NT2/D1 (cell line): ENCODE data around the gene SEC61A1.

ENCODE experiments used
- DNase-seq: peaks from one replicate; pipeline ENCODE4 v3.0.0-alpha.2; 2011; ENCODE audit warnings: low read depth, low spot score
- H3K27me3 ChIP-seq: 2 replicates; pipeline ENCODE4 v1.6.0; 2011; ENCODE audit warnings: mild to moderate bottlenecking; ENCODE audit not compliant: insufficient read length, insufficient read depth
- H3K36me3 ChIP-seq: 2 replicates; pipeline ENCODE4 v1.6.1; 2011; ENCODE audit warnings: mild to moderate bottlenecking, low read length, mixed read lengths; ENCODE audit not compliant: insufficient read depth, insufficient read length
- H3K4me1 ChIP-seq: 2 replicates; pipeline ENCODE4 v1.5.1; 2011; ENCODE audit not compliant: insufficient read depth, insufficient read length
- H3K4me3 ChIP-seq: 2 replicates; pipeline ENCODE4 v1.5.1; 2011; ENCODE audit warnings: low read depth; ENCODE audit not compliant: insufficient read length
- H3K9ac ChIP-seq: 2 replicates; pipeline ENCODE4 v1.6.0; 2011; ENCODE audit warnings: low read depth; ENCODE audit not compliant: insufficient read length
- H3K9me3 ChIP-seq: 2 replicates; pipeline ENCODE4 v1.5.1; 2011; ENCODE audit warnings: mild to moderate bottlenecking, low read length; ENCODE audit not compliant: insufficient read depth
- SUZ12 ChIP-seq: IDR thresholded peaks from 2 replicates; pipeline ENCODE4 v1.6.1; 2011; ENCODE audit not compliant: insufficient read length, insufficient read depth; ENCODE audit errors: extremely low read depth
- YY1 ChIP-seq: IDR thresholded peaks from 2 replicates; pipeline ENCODE4 v1.6.1; 2011; ENCODE audit not compliant: insufficient read length, insufficient read depth
- ZNF274 ChIP-seq: IDR thresholded peaks from 2 replicates; pipeline ENCODE4 v1.6.1; 2011; ENCODE audit warnings: mild to moderate bottlenecking, low read depth, low read length

The SEC61A1 gene

DNA sequence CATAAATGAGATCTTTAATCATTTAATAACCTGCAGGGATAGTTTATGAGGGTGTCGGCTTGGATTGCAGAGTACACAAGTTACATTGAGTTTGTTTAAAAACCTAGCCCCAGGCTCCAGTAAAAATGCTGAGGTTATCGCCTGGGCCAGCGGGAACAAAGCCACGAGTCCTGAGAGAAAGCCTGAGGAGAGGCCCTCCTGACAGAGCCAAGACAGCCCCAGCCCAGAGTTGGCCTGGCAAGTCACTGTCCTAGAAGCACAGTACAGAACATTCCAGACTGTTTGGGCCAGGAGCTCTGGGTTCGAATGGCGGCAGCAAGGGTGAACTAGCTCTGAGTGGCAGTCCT is 32.4 kb downstream of the SEC61A1 start:
- Histone ChIP-seq H3K36me3 (peaks cover 92% of the 10 kb centered on the region), H3K9ac (no peak overlapping the region), H3K27me3 (no peaks in the 10 kb centered on the region), H3K4me3 (no peak overlapping the region), H3K4me1 (peaks cover 5% of the 10 kb centered on the region), H3K9me3 (no peaks in the 10 kb centered on the region)
- no peak for DNase-seq
- TF ChIP-seq YY1 (no peak), SUZ12 (no peak), ZNF274 (no peak)

DNA sequence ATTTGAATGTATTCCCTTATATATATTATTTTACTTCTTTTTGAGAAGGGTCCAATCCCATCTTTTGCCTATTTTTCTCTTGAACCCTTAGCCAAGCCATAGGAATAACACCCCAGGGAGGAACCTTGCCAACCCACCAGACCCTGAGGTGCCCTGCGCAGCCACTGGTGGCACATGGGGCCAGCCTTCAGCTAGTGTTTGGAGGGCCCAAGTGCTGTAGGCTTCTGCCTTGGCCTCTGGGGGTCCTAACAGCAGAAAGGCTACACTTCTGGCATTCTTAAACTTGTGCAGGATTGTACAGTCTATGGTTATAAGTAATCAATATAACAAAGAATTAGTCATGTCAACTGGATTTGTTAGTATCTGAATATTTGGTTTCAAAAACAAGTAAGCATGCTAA is 36.9 kb downstream of the SEC61A1 start:
- no peak overlapping the region for H3K4me3 ChIP-seq
- no peak overlapping the region for H3K9ac ChIP-seq
- TF ChIP-seq ZNF274 (no peak), YY1 (no peak), SUZ12 (no peak)
- H3K9me3 ChIP-seq, result no peaks in the 10 kb centered on the region
- H3K4me1 ChIP-seq, result peaks cover 2% of the 10 kb centered on the region
- no peaks in the 10 kb centered on the region for H3K27me3 ChIP-seq
- no peak for DNase-seq
- H3K36me3 ChIP-seq, result peaks cover 86% of the 10 kb centered on the region

DNA sequence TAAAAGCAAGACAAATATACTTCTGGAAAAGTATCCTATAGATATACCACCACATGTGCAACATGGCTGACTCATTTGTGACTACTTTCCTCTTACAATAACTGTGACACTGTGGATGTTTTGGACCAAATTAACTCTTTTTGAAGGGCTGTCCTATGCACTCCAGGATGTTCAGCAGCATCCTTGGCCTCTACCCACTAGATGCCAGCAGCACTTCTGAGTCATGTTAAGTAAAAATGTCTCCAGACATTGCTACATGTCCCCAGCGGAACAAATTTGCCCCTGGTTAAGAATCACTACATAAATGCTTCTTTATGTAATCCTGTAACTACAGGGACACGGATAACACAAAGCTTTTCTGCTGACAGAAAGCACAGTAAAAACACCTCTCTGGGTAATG is 39.3 kb downstream of the SEC61A1 start:
- H3K9ac ChIP-seq, result no peak overlapping the region
- peaks cover 84% of the 10 kb centered on the region for H3K36me3 ChIP-seq
- H3K9me3 ChIP-seq, result no peaks in the 10 kb centered on the region
- no peak overlapping the region for H3K4me3 ChIP-seq
- H3K4me1 ChIP-seq, result peaks cover 7% of the 10 kb centered on the region
- TF ChIP-seq YY1 (no peak), SUZ12 (no peak), ZNF274 (no peak)
- no peak for DNase-seq
- H3K27me3 ChIP-seq, result no peaks in the 10 kb centered on the region

GRCh38 chr3:128094295-128095151 is 42.3 kb downstream of the SEC61A1 start:
- H3K9ac ChIP-seq, result peak overlapping the region; percentile 5
- H3K4me3 ChIP-seq, result no peak overlapping the region
- peaks cover 15% of the 10 kb centered on the region for H3K4me1 ChIP-seq
- TF ChIP-seq YY1 (no peak), SUZ12 (no peak), ZNF274 (no peak)
- no peaks in the 10 kb centered on the region for H3K9me3 ChIP-seq
- peaks cover 89% of the 10 kb centered on the region for H3K36me3 ChIP-seq
- no peaks in the 10 kb centered on the region for H3K27me3 ChIP-seq
- DNase-seq, result no peak

- Histone ChIP-seq H3K27me3 (no peaks in the 10 kb centered on the region), H3K9me3 (no peaks in the 10 kb centered on the region), H3K4me1 (peaks cover 15% of the 10 kb centered on the region), H3K36me3 (peaks cover 95% of the 10 kb centered on the region), H3K9ac (peak overlapping the region; percentile 5), H3K4me3 (no peak overlapping the region)
- TF ChIP-seq ZNF274, result no peak
- TF ChIP-seq SUZ12, result no peak
- TF ChIP-seq YY1, result no peak
- DNase-seq, result peak; percentile 57
Measured at GRCh38 chr3:128095222-128095703, 43.0 kb downstream of the SEC61A1 start.

GRCh38 chr3:128098234-128098633 is 46.0 kb downstream of the SEC61A1 start:
- H3K27me3 ChIP-seq, result no peaks in the 10 kb centered on the region
- no peak overlapping the region for H3K4me3 ChIP-seq
- H3K9me3 ChIP-seq, result no peaks in the 10 kb centered on the region
- H3K4me1 ChIP-seq, result peaks cover 15% of the 10 kb centered on the region
- DNase-seq, result no peak
- TF ChIP-seq SUZ12 (no peak), ZNF274 (no peak), YY1 (no peak)
- no peak overlapping the region for H3K9ac ChIP-seq
- peaks cover 98% of the 10 kb centered on the region for H3K36me3 ChIP-seq

- H3K4me1 ChIP-seq, result peaks cover 15% of the 10 kb centered on the region
- no peak overlapping the region for H3K9ac ChIP-seq
- no peaks in the 10 kb centered on the region for H3K9me3 ChIP-seq
- H3K27me3 ChIP-seq, result no peaks in the 10 kb centered on the region
- DNase-seq, result no peak
- TF ChIP-seq SUZ12, result no peak
- no peak for TF ChIP-seq YY1
- no peak for TF ChIP-seq ZNF274
- H3K4me3 ChIP-seq, result no peak overlapping the region
- peaks cover 95% of the 10 kb centered on the region for H3K36me3 ChIP-seq
Measured at GRCh38 chr3:128100161-128100560, 47.9 kb downstream of the SEC61A1 start.
